BE2C (cell line): ENCODE data around the gene SYT2.
A peak's percentile ranks its signal among the peaks of the same experiment; 100 is the strongest.

Source experiments
- DNase-seq: peaks from one replicate; pipeline ENCODE4 v3.0.0-alpha.2; 2020
- H3K27me3 ChIP-seq: fragments of 250-450 bp; sonication (Bioruptor Pico); 2 replicates; pipeline ENCODE4 v1.5.1; 2020; ENCODE audit warnings: mild to moderate bottlenecking
- H3K36me3 ChIP-seq: fragments of 250-450 bp; sonication (Bioruptor Pico); 2 replicates; pipeline ENCODE4 v1.5.1; 2020; ENCODE audit warnings: mild to moderate bottlenecking
- H3K4me1 ChIP-seq: fragments of 250-450 bp; sonication (Bioruptor Pico); 2 replicates; pipeline ENCODE4 v1.5.1; 2020
- H3K4me3 ChIP-seq: 2 replicates; pipeline ENCODE4 v1.5.1; 2011; ENCODE audit warnings: low read depth, low read length
- H3K9me3 ChIP-seq: fragments of 250-450 bp; sonication (Bioruptor Pico); 2 replicates; pipeline ENCODE4 v1.5.1; 2020
- CTCF ChIP-seq: IDR thresholded peaks from 2 replicates; pipeline ENCODE4 v1.5.1; 2012; ENCODE audit warnings: mild to moderate bottlenecking, low read depth, low read length

The SYT2 gene

GRCh38 chr1:202588503-202589189 is 121.6 kb downstream of the SYT2 start:
- no peak for DNase-seq
- no peaks in the 10 kb centered on the region for H3K9me3 ChIP-seq
- H3K36me3 ChIP-seq = no peaks in the 10 kb centered on the region
- peaks cover 66% of the 10 kb centered on the region for H3K4me1 ChIP-seq
- TF ChIP-seq CTCF = no peak
- H3K27me3 ChIP-seq = no peaks in the 10 kb centered on the region
- no peak overlapping the region for H3K4me3 ChIP-seq

DNA sequence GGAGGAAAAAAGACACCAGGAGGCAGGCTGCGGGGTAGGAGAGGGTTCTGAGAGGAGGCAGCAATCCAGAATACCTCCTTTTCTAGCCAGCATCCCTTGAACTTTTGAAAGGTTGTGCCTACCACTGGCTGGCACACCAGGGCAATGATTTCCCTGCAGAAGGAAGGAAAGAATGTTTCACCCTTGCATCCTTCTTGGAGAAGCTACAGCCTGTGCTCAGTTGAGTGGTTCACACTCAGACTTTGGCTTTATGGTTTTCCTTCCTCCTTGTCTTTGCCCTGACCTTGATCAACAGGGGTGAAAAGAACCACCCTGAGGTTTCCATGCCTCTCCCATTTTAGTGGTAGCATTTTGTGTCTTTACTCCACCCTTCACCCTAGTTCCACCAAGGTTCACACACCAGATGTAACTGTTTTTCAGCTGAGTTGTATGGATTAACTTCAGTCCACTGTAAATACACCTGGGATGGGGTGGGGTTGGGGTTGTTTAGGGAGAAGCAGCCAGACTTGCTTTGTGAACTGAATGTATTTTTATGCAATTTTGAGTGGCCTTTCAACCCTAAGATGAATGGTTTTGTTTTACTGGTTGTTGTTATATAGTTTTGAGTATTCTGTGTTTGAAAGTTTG is 122.3 kb downstream of the SYT2 start:
- no peaks in the 10 kb centered on the region for H3K9me3 ChIP-seq
- TF ChIP-seq CTCF = no peak
- H3K27me3 ChIP-seq = no peaks in the 10 kb centered on the region
- H3K4me3 ChIP-seq = no peak overlapping the region
- H3K36me3 ChIP-seq = no peaks in the 10 kb centered on the region
- no peak for DNase-seq
- peaks cover 66% of the 10 kb centered on the region for H3K4me1 ChIP-seq

DNA sequence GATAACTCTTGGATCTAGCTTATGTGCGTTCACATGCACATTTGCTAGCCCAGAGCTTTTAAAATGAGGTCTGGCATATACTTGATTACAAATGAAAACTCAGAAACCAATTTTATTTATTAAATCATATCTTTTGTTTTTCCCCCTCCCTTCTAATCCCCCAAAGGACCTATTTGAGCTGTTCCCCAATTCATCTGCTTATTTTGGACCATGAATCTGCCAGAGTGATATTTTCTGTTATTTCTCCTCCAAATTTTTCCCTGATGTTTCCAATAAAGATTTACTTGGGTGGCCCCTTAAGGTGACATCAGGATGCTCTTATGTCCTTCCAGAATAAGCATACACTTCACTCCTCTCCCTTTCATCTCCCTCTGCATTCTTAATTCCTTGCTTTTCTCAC is 123.4 kb downstream of the SYT2 start:
- H3K4me1 ChIP-seq = peaks cover 64% of the 10 kb centered on the region
- no peak overlapping the region for H3K4me3 ChIP-seq
- TF ChIP-seq CTCF = no peak
- DNase-seq = no peak
- no peaks in the 10 kb centered on the region for H3K9me3 ChIP-seq
- no peaks in the 10 kb centered on the region for H3K36me3 ChIP-seq
- H3K27me3 ChIP-seq = no peaks in the 10 kb centered on the region

- H3K4me1 ChIP-seq = peaks cover 68% of the 10 kb centered on the region
- H3K9me3 ChIP-seq = no peaks in the 10 kb centered on the region
- DNase-seq = peak; percentile 80
- H3K4me3 ChIP-seq = no peak overlapping the region
- TF ChIP-seq CTCF = no peak
- no peaks in the 10 kb centered on the region for H3K27me3 ChIP-seq
- H3K36me3 ChIP-seq = no peaks in the 10 kb centered on the region
Observed at GRCh38 chr1:202586018-202586821, 124.0 kb downstream of the SYT2 start.

DNA sequence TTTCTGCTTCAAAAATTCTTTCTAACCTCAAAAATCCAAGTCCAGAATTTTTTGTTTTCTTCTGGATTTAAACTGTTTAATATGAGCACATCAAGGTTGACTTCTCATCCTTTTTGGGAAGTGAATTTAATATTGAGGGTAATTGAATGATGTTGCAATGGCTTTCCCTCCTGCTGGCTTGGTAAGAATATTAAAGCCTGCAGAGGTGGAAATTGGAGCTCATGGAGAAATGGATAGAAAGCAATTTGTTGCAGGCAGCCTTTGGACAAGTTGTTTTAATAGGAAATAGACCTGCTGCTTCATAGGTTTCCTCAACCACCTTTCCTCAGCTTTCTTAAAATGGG is 124.7 kb downstream of the SYT2 start:
- no peak for DNase-seq
- Histone ChIP-seq H3K9me3 (no peaks in the 10 kb centered on the region), H3K27me3 (no peaks in the 10 kb centered on the region), H3K4me3 (no peak overlapping the region), H3K4me1 (peaks cover 74% of the 10 kb centered on the region), H3K36me3 (no peaks in the 10 kb centered on the region)
- TF ChIP-seq CTCF = no peak
